ENCODE results near the gene TRAF3.
A peak's percentile ranks its signal among the peaks of the same experiment; 100 is the strongest.

TRAF3 gene

DNA sequence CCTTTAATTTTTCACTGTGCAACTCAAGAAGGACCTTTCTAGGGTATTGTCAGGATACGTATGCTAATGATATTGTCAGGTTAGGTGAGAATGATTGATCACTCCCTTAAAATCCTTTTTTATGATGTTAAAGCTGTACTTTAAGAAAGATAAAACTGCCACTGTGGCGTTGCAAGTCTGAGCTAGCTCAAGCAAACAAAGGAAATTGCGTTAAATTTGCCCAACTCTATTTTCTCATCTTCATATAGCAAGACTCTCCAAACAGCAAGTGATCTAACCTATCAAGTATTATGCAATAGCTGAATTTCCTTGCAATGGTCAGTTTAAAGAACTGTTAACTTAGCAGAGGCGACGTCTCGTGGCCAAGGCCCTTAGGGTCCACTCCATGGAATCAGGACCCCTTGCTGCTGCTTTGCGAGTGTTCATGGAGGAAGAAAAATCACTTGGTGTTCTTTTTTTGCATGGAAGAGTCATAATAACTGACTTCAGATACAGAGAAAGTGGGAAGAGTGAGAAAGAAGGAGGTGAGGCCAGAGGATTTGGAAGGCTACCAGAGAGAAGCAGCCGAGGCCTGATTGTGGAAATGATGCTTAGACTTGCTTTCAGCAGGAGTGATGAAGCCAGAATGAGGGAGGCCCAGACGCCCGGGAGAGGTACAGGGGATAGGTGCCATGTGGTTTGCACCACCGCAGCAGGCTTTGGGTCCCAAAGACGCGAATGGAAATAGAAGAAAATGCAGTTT lies 2.5 kb downstream of the TRAF3 start:
- no peak overlapping the region for H2AFZ ChIP-seq (ENCODE audit: low read depth, low read length)
- H3K9me3 ChIP-seq (ENCODE audit: insufficient read depth, low read length, severe bottlenecking) = no peaks in the 10 kb centered on the region
- H3K79me2 ChIP-seq (ENCODE audit: insufficient read depth, low read length) = peaks cover 69% of the 10 kb centered on the region
- peaks cover 36% of the 10 kb centered on the region for H3K4me1 ChIP-seq (ENCODE audit: insufficient read depth, low read length)
- ATAC-seq (ENCODE audit: insufficient read depth, low read depth) (no peak), DNase-seq (no peak)
- peak overlapping the region in 1 of 2 experiments; percentile 62; a peak in 1 of 4 replicates for H3K4me3 ChIP-seq (ENCODE audit: low read depth in 1 of 2, low read length in 2 of 2)
- H4K20me1 ChIP-seq (ENCODE audit: insufficient read depth, low read length) = peaks cover 46% of the 10 kb centered on the region
- no peaks in the 10 kb centered on the region for H3K27me3 ChIP-seq (ENCODE audit: insufficient read depth, low read length, poor library complexity)
- no peak overlapping the region for H3K27ac ChIP-seq (ENCODE audit: low read length)
- H3K36me3 ChIP-seq (ENCODE audit: insufficient read depth, low read length) = peaks cover 6% of the 10 kb centered on the region; the same call in 1 of the 2 replicates
- peak overlapping the region; percentile 88 for H3K4me2 ChIP-seq (ENCODE audit: insufficient read depth, low read length)
- no peak for TF ChIP-seq EZH2 (IDR thresholded peaks at IDR 0.05; ENCODE audit: borderline replicate concordance, low read depth, low read length, severe bottlenecking)
- no peak overlapping the region for H3K9ac ChIP-seq (ENCODE audit: low read depth, low read length)

- Histone ChIP-seq H3K9me3 (ENCODE audit: insufficient read depth, low read length, severe bottlenecking) (no peaks in the 10 kb centered on the region), H3K27ac (ENCODE audit: low read length) (no peak overlapping the region), H4K20me1 (ENCODE audit: insufficient read depth, low read length) (peaks cover 58% of the 10 kb centered on the region), H3K36me3 (ENCODE audit: insufficient read depth, low read length) (peaks cover 6% of the 10 kb centered on the region; the same call in 1 of the 2 replicates), H3K4me1 (ENCODE audit: insufficient read depth, low read length) (peaks cover 34% of the 10 kb centered on the region), H3K27me3 (ENCODE audit: insufficient read depth, low read length, poor library complexity) (no peaks in the 10 kb centered on the region), H2AFZ (ENCODE audit: low read depth, low read length) (no peak overlapping the region), H3K4me3 (ENCODE audit: low read depth in 1 of 2, low read length in 2 of 2) (no peak overlapping the region), H3K9ac (ENCODE audit: low read depth, low read length) (no peak overlapping the region), H3K4me2 (ENCODE audit: insufficient read depth, low read length) (peak overlapping the region; percentile 88; the same call in 1 of the 2 replicates), H3K79me2 (ENCODE audit: insufficient read depth, low read length) (peaks cover 82% of the 10 kb centered on the region)
- ATAC-seq (ENCODE audit: insufficient read depth, low read depth) = no peak
- TF ChIP-seq, protein P1, sequence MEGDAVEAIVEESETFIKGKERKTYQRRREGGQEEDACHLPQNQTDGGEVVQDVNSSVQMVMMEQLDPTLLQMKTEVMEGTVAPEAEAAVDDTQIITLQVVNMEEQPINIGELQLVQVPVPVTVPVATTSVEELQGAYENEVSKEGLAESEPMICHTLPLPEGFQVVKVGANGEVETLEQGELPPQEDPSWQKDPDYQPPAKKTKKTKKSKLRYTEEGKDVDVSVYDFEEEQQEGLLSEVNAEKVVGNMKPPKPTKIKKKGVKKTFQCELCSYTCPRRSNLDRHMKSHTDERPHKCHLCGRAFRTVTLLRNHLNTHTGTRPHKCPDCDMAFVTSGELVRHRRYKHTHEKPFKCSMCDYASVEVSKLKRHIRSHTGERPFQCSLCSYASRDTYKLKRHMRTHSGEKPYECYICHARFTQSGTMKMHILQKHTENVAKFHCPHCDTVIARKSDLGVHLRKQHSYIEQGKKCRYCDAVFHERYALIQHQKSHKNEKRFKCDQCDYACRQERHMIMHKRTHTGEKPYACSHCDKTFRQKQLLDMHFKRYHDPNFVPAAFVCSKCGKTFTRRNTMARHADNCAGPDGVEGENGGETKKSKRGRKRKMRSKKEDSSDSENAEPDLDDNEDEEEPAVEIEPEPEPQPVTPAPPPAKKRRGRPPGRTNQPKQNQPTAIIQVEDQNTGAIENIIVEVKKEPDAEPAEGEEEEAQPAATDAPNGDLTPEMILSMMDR (IDR thresholded peaks at IDR 0.05; ENCODE audit: borderline replicate concordance, extremely low read depth, low read length, poor library complexity, severe bottlenecking) = no peak
- TF ChIP-seq EZH2 (IDR thresholded peaks at IDR 0.05; ENCODE audit: borderline replicate concordance, low read depth, low read length, severe bottlenecking) = no peak
- DNase-seq = no peak
These were observed 3.8 kb downstream of the TRAF3 start for GRCh38 chr14:102781063-102781462.

DNA sequence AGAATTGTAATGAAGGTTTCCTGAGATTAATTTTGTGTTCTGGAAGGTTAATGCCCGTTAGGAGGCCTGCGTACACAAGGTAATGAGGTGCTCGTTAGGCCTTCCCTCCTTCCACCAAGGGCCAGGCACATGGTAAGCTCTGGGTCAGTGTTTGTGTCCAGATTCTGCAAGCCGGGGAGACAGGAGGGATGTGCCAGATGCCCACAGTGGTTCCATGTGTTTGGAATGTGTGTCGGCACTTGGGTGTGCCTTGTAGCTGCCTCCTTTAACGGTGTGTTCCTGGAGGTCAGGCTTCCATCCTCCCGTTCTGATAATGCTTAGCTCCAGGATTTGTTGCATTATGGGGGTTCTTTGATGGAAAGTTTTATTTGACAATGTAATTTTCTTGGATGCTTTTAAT lies 5.7 kb downstream of the TRAF3 start:
- no peak overlapping the region for H2AFZ ChIP-seq (ENCODE audit: low read depth, low read length)
- TF ChIP-seq, protein P1 (IDR thresholded peaks at IDR 0.05; ENCODE audit: borderline replicate concordance, extremely low read depth, low read length, poor library complexity, severe bottlenecking) = no peak
- no peak for TF ChIP-seq EZH2 (IDR thresholded peaks at IDR 0.05; ENCODE audit: borderline replicate concordance, low read depth, low read length, severe bottlenecking)
- DNase-seq = no peak
- peaks cover 97% of the 10 kb centered on the region for H3K79me2 ChIP-seq (ENCODE audit: insufficient read depth, low read length)
- no peaks in the 10 kb centered on the region for H3K27me3 ChIP-seq (ENCODE audit: insufficient read depth, low read length, poor library complexity)
- H3K4me1 ChIP-seq (ENCODE audit: insufficient read depth, low read length) = peaks cover 27% of the 10 kb centered on the region
- ATAC-seq (ENCODE audit: insufficient read depth, low read depth) = no peak
- 0 out of 2 replicates have a peak, but pooled peaks cover 6% of the 10 kb centered on the region for H3K36me3 ChIP-seq (ENCODE audit: insufficient read depth, low read length)
- peak overlapping the region; percentile 8; the same call in 1 of the 2 replicates for H3K4me2 ChIP-seq (ENCODE audit: insufficient read depth, low read length)
- H3K4me3 ChIP-seq (ENCODE audit: low read depth in 1 of 2, low read length in 2 of 2) = no peak overlapping the region
- H3K9ac ChIP-seq (ENCODE audit: low read depth, low read length) = no peak overlapping the region
- peaks cover 66% of the 10 kb centered on the region for H4K20me1 ChIP-seq (ENCODE audit: insufficient read depth, low read length)
- H3K9me3 ChIP-seq (ENCODE audit: insufficient read depth, low read length, severe bottlenecking) = no peaks in the 10 kb centered on the region
- H3K27ac ChIP-seq (ENCODE audit: low read length) = no peak overlapping the region

- ATAC-seq (ENCODE audit: insufficient read depth, low read depth) = no peak
These were observed 7.8 kb downstream of the TRAF3 start for GRCh38 chr14:102784892-102785594.

More at GRCh38 chr14:102784892-102785594, 7.8 kb downstream of the TRAF3 start:
- Histone ChIP-seq H2AFZ (ENCODE audit: low read depth, low read length) (no peak overlapping the region), H3K36me3 (ENCODE audit: insufficient read depth, low read length) (0 out of 2 replicates have a peak, but pooled peaks cover 2% of the 10 kb centered on the region), H3K27me3 (ENCODE audit: insufficient read depth, low read length, poor library complexity) (no peaks in the 10 kb centered on the region), H3K79me2 (ENCODE audit: insufficient read depth, low read length) (peaks cover 96% of the 10 kb centered on the region), H3K27ac (ENCODE audit: low read length) (no peak overlapping the region), H3K9me3 (ENCODE audit: insufficient read depth, low read length, severe bottlenecking) (no peaks in the 10 kb centered on the region), H3K4me3 (ENCODE audit: low read depth in 1 of 2, low read length in 2 of 2) (no peak overlapping the region), H3K4me2 (ENCODE audit: insufficient read depth, low read length) (no peak overlapping the region), H3K4me1 (ENCODE audit: insufficient read depth, low read length) (peaks cover 9% of the 10 kb centered on the region; the same call in 1 of the 2 replicates), H4K20me1 (ENCODE audit: insufficient read depth, low read length) (peaks cover 53% of the 10 kb centered on the region), H3K9ac (ENCODE audit: low read depth, low read length) (no peak overlapping the region)
- TF ChIP-seq, protein P1 (IDR thresholded peaks at IDR 0.05; ENCODE audit: borderline replicate concordance, extremely low read depth, low read length, poor library complexity, severe bottlenecking) = no peak
- no peak for TF ChIP-seq EZH2 (IDR thresholded peaks at IDR 0.05; ENCODE audit: borderline replicate concordance, low read depth, low read length, severe bottlenecking)
- no peak for DNase-seq

Data from DND-41 (cell line).